ENCODE results near the gene EIF4EBP2.
A peak's percentile ranks its signal among the peaks of the same experiment; 100 is the strongest.

EIF4EBP2 gene

GRCh38 chr10:70379581-70380176, 24.3 kb upstream of the EIF4EBP2 start:
- no peak for DNase-seq

DNA sequence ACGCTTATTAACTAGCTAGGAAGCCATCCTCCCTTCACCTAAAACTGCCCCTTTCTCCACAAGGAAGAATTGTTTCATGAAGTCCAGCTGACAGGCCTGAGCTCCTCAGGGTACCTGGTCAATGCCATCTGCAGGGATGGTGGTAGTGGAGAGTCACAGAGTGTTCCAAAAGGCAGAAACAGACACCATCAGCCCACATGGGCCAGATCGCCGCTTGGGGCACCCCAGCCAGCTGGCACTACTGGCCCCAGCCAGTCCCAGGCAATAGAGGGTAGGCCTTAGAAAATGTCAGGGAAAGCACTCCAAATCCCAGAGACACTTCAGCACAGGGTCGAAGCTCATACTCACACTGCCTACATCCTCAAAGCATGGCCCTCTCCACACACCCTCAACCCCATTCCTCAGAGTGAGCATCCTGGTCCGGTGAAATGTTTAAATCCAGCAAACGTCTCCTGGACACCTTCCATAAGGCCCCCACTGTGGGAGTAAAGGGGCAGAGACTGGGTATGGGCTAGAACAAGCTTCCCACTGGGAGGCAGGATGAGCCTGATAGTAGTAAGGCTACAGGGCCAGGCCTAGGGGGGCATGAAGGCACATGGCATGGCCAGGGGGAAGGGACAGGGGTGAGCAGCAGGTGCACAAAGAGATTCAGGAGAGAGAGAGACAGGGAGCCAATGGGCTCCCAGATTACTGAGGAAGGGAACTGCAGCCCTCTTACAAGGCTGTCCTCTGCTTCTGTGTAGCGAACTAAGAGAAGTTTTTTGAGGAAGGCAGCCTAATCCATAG, 23.4 kb upstream of the EIF4EBP2 start:
- no peak for DNase-seq

- DNase-seq: peak in 1 of 2 experiments; percentile 25
These were observed 22.2 kb upstream of the EIF4EBP2 start for GRCh38 chr10:70381471-70382421.

GRCh38 chr10:70391654-70392053, 12.3 kb upstream of the EIF4EBP2 start:
- DNase-seq: no peak

GRCh38 chr10:70396140-70396539, 7.8 kb upstream of the EIF4EBP2 start:
- no peak for DNase-seq

DNA sequence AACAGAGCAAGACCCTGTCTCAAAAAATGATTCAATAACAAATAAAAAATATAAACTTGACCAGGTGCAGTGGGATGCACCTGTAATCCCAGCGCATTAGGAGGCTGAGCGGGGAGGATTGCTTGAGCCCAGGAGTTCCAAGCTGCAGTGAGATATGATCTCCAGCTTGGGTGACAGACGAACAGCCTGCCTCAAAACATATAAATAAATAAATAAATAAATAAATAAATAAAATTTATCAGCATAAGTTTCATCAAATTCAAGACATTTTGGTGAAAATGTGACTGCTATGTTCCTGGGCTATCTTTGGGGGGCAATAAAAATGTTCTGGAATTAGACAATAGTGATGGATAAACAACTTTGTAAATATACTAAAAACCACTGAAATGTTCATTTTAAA, 4.8 kb upstream of the EIF4EBP2 start:
- no peak for DNase-seq

DNA sequence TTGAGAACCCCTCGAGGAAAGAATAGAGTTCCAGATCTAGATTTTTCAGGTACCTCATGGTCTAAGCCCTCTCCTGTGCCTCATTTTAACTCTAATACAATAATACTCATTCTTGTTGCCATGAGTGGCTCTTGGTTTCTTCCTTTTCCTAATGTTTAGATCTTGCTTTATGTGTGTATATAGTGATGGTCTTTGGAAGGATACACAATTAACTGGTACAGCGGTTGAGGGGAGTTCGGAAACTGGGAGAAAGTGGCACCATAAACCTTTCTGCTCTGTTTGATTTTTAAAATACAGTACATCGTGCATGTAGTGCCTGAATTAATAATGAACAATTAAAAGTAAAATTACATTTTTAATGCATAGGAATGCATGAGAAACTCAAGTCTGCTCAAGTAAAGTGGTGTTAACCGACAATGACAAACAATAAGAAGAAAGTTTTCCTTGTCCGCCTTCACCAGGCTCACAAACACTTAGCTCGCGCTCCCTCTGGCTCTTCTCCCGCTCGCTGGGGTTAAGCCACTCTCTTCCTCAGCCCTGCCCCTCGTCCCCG, 386 bp upstream of the EIF4EBP2 start:
- no peak for DNase-seq

DNA sequence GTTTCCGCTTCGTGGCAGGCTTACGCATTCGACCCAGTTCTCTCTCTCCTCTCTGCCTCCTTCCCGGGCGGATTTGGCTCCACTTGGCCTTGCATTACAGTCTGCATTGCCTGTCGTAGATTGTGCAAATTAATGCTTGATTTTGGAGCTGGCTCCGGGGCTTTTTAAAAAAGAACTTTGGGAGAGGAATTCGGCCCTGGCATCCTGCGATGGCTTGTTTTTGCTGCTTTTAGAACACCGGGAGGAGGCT, 767 bp downstream of the EIF4EBP2 start:
- DNase-seq: no peak

GRCh38 chr10:70405037-70405824, 1.3 kb downstream of the EIF4EBP2 start:
- peak; percentile 13 to 62 for DNase-seq

DNA sequence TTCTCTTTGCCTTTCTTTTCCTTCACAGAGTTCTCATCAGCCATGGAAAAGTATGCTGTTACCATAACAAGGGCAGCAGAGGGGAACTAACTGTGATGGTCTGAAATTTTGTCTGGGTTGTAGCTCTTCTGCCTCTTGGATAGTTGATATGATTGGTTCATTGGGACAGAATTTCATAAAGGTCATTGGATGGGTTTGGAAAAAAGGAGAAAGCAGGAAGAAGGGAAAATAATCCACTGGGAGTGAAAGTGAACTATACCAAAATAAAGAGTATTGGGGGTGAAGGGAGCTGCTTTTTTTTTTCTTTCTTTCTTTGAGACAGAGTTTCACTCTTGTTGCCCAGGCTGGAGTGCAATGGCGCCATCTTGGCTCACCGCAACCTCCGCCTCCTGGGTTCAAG, 5.8 kb downstream of the EIF4EBP2 start:
- no peak for DNase-seq

GRCh38 chr10:70410608-70411007, 6.7 kb downstream of the EIF4EBP2 start:
- DNase-seq: no peak

DNA sequence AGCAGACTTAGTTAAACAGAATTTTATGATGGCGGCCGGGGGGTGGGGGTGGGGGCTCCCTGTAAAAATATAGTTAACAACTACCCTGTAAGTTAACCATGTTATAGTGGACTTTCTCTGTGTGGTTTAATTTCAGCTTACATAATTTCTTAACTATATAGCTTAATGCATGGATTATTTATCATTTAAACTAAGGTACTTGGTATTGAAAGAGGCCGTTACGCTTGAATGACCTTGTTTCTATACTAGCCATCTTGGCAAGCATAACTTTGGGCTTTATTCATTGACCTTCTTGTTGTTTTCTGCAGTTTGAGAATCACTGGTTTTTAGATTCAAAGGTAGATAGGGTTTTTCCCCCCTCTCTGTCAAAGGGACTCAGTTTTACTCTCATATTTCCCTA, 8.4 kb downstream of the EIF4EBP2 start:
- no peak for DNase-seq

- no peak for DNase-seq
These were observed 13.6 kb downstream of the EIF4EBP2 start for GRCh38 chr10:70417568-70417967.

DNA sequence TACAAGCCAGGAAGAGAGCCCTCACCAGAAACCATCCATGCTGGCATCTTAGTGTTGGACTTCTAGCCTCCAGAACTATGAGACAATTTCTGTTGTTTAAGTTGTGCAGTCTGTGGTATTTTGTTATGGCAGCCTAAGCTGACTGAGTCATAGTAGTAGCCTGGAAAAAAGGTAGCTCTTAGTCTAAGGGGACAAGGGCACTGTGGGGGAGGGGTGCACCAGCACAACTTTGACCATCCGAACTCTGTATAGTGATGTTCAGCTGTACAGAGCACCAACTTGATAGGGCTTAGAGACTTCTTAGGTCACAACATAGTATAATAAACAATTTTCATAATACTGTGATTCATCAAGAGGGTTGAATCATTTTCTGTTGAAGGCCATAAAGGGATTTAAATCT, 14.3 kb downstream of the EIF4EBP2 start:
- DNase-seq: no peak

GRCh38 chr10:70418713-70419112, 14.8 kb downstream of the EIF4EBP2 start:
- DNase-seq: no peak

DNA sequence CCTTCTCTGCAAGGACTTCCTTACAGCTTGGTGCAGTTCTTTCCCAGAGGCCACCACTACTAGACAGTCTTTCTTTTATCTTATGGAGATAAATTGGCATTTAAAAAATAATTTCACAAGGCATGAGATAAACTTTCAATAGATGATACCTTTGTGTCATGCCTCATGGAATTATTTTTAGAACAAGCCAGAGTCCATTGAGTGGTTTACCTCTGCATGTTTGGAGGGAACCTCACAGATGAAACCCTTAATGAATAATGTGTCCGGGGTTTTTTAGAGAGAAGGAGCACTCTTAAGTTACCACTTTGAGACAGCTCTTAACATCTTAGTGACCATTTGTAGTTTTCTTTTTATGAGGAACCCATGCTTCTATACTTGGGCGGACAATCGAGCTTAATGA, 20.4 kb downstream of the EIF4EBP2 start:
- DNase-seq: no peak

GRCh38 chr10:70425096-70425495, 21.2 kb downstream of the EIF4EBP2 start:
- DNase-seq: no peak

DNA sequence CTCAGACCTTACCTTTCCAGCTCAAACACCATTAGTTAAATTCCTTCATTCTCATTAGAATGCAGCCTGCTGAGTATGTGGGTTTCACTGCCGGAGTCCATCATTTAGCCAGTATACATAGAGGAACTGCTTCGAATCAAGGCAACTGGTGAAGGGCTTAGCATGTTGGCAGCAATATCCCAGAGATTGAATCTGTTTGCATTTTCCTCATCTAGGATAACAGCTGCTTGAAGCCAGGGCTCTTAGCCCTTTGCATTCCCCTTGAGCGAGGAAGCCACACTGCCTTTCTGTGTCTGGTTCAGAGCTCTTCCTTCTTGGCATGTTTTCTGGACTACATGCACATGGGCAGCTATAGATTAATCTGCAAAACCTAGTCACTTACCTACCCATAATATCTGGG, 22.9 kb downstream of the EIF4EBP2 start:
- DNase-seq: no peak

- no peak for DNase-seq
These were observed 26.8 kb downstream of the EIF4EBP2 start for GRCh38 chr10:70430493-70431445.

GRCh38 chr10:70432101-70432500, 28.2 kb downstream of the EIF4EBP2 start:
- no peak for DNase-seq

DNA sequence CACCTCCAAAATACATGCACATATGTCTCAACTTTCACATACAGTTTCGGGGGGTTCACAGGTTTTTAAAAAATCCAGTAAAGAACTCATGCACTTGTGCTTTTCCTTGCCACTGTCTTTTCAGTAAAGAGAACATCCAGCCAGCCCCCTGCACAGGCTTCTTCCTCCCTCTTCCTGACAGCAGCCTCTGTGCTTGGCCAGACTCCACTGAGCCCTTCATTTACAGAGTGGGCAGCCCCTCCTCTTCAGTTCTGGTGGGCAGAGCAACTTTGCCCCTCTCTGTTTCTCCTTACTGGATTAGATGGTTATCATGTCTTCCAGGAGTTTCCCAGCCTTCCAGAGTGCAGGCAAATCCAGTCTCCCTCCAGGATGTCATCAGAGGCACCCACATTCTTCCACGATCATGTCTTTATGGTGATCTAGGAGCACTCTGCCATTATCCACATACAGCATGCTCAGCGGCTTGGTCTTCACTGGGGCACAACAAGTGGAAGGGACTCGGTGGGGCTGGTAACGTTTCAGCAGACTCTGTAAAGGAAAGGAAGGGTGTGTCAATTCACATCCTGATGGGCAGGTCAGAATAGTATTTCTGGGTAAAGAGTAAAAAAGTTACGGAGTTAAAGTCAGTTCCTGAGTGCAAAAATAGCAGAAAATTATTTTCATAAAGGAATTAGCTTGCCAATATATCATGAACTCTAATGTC, 28.8 kb downstream of the EIF4EBP2 start:
- DNase-seq: no peak

Measured in SW 1271 (cell line).